HG02571 (cell line): ENCODE data around the gene NEMP2.
"Not testable (repeated sequence)": the region's sequence is repeated elsewhere in the genome, so short reads cannot be mapped to it uniquely, and the experiment has no call there.

Source experiments
- ATAC-seq: cut with Tn5 transposase; IDR thresholded peaks from one replicate; pipeline ENCODE4 v1.9.1; 2021; ENCODE audit warnings: mild to moderate bottlenecking, moderate library complexity; ENCODE audit not compliant: unreplicated experiment

Gene NEMP2

DNA sequence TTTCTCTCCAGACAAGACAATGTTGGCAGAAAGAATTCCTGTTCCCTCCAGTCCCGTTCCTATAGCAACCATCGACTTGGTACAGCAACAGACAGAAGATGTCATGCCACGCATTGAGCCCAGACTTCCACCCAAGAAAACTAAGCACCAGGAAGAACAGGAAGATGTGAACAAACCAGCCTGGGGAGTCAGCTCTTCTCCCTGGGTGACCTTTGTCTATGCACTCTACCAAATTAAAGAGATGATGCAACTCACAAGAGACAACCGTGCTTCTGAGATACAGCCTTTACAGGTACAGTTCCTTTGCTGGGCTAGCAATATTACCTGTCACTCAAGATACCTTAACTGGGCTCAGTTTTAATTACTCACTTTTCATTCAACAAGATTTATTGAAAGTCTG lies 37.1 kb downstream of the NEMP2 start:
- ATAC-seq: no peak

GRCh38 chr2:190494600-190495227 lies 39.8 kb downstream of the NEMP2 start:
- ATAC-seq: not testable (repeated sequence)

GRCh38 chr2:190493095-190493494 lies 41.4 kb downstream of the NEMP2 start:
- no peak for ATAC-seq

- no peak for ATAC-seq
Observed at GRCh38 chr2:190490502-190490901, 44.0 kb downstream of the NEMP2 start.

DNA sequence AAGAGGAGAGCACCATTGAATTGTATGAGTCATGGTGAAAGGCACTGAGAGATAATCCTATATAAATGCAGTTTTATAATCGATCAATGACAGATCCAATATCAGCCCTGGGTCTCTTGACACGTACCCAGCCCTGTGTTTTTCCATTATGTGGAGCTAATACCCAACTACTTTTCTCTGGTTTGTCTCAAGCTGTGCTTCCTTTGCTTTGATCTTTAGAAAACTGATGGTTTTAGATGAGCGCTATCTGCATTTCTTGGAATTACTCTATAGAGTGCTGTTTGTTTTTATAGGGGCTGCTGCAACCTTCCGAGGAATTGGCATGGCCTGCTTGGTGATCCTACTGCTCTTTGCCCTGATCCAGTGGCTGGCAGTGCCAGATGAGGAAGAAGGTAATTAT lies 45.0 kb downstream of the NEMP2 start:
- ATAC-seq: no peak

DNA sequence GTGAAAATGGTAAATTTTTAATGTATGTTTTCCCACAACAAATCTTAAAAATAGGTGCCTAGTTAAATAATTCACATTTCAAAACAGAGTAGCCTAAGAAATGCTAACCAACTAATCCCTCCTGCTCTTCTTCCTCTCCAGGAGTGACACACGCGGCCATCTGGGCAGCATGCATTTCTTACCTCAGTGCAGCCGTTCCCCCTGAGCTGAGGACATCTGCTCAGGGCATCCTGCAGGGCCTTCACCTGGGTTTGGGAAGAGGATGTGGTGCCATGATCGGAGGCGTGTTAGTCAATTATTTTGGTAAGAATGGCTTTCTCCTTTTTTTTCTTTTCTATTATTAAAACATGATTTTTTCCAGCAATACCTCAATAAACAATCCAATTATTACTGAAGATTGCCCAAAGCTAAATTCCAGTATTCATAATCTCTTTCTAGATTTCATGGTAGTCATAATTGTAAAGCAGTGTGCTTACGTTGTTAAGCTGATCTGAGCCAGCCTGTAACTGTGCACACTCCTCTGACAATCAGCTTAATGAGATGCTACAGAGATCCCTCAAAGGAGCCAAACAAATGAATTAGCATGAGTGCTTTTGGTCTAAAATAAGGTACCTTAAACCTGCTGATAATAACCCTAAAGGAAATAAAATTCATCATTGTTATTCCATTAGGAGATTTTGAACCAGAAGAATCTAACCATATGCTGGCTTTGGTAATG lies 45.8 kb downstream of the NEMP2 start:
- ATAC-seq: no peak

DNA sequence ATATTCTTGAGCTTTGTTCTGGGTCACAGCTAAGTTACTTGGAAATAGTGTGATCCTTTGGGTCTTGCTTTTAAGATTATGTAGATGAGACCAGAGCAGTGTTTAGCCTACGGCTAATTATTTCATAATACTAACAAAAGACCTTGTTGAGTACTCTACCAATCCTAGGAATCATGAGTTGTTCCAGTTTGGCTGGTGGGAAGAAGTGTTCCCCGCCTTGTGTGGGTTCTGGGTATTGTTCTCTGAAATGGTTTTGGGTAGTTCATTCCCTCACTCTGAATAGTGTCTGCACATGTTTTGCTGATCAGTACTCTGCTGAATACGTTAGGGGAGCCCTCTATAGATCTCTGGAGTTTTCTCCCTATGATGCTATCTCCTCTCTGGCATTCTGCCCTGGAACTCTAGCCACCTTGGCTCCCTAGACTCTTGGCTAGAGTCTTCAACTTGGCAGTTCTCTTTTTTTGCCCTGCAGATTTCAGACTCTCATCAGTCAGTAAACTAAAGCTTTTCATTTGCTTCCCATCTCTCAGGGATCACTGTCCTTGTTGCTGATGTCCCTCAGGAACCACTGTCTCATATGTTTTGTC lies 48.4 kb downstream of the NEMP2 start:
- ATAC-seq: no peak

- no peak for ATAC-seq
Observed at GRCh38 chr2:190482451-190482850, 52.1 kb downstream of the NEMP2 start.

DNA sequence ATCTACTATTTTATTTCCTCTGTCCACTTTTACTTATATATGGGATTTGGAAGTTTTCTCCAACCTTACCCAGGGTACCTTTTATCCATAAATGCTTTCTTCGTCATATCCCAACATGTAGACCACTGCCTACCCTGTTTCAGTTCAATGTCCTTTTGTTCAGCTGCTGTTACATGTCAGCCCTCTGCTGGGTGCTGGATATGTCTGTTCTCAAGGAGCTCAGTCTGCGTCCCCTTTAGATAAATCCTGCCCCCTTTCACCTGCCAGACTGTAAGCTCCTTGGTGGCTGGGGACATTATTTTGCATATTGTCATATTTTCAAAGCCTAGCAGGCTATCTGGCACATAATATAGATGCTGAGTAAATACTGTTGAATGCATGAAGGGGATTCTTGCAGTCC lies 53.2 kb downstream of the NEMP2 start:
- no peak for ATAC-seq

DNA sequence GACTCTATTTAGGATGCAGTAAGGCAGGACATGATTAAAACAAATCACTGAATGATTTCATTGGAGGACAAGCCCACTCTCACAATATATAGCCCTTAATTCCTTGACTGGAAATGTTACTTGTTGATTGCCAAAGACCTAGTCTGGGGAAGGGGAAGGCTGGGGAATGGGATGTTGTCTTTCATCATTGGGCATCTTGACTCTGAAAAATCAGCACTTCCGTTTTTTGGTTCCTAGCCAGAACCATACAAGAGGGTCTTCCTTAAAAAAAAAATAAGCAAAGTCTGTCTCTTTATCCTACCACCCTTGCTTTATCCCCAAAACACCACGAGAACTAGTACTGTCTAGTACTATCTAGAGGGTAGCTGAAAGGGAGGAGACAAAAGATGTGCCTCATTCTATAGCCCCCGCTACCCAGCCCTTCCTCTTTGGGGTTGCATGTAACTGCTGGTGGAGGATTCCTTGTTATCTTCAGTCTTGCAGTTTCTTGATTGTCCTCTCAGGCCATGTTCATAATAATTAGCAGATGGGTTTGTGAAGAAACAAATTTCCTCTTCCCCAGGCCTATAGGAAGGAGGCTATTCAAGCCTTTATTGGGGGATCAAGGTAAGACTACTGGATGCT lies 55.8 kb downstream of the NEMP2 start:
- no peak for ATAC-seq

DNA sequence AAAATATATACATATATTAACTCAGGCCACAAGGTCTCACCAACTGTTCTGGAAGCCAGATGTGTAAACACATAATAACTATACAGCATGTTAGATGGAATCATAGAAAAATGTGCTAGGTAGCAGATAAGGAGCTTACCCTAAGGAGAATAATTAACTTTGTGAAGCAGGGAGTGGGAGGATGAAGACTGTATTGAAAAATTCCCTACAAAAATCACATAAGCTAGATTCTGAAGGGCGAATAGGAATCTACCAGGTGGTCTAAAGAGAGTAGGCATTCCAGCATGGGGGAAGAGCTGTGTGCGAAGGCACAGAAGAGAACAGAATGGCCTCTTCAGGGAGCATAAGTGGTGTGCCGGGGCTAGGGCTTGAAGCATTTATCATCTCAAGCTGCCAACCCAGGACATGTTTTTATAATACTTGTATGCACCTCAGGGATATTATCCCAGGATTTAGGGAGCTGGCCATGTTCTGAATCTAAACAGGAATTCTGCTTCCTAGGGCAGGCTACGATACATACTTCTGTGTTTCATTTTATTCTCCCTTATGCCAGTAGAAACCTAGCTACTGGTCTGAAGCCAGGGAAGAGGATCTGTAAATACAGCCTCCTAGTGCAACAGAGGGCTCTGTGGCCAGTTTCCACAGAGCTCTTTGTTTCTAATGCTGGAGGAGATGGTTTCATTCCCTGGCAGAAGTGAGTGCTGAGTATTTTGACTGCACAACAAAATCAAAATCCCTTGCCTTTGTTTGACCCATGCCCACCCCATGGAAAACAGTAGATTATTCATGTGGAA lies 56.7 kb downstream of the NEMP2 start:
- no peak for ATAC-seq

GRCh38 chr2:190470256-190470826 lies 64.2 kb downstream of the NEMP2 start:
- ATAC-seq: no peak

GRCh38 chr2:190469771-190470170 lies 64.8 kb downstream of the NEMP2 start:
- no peak for ATAC-seq

- ATAC-seq: peak; percentile 47
Observed at GRCh38 chr2:190468814-190469569, 65.5 kb downstream of the NEMP2 start.

GRCh38 chr2:190468354-190468753 lies 66.2 kb downstream of the NEMP2 start:
- ATAC-seq: not testable (repeated sequence)

DNA sequence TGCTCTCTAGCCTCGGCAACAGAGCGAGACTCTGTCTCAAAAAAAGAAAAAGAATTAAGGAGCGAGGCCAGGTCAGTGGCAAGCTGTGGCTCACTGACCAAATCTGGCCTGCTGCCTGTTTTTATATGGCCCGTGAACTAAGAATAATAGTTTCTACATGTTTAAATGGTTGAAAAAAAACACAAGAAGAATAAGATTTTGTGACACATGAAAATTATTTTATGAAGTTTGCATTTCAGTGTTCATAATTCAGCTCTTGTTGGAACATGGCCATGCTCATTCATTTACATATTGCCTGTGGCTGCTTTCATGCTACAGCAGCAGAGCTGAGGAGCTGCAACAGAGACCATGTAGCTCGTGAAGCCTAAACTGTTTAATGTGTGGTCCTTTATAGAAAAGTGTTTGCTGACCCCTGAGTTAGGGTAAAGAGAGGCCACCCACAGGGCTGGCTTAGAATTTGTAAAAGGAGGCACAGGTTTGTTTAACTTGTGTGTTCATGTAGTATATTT lies 66.9 kb downstream of the NEMP2 start:
- peak; percentile 44 for ATAC-seq

DNA sequence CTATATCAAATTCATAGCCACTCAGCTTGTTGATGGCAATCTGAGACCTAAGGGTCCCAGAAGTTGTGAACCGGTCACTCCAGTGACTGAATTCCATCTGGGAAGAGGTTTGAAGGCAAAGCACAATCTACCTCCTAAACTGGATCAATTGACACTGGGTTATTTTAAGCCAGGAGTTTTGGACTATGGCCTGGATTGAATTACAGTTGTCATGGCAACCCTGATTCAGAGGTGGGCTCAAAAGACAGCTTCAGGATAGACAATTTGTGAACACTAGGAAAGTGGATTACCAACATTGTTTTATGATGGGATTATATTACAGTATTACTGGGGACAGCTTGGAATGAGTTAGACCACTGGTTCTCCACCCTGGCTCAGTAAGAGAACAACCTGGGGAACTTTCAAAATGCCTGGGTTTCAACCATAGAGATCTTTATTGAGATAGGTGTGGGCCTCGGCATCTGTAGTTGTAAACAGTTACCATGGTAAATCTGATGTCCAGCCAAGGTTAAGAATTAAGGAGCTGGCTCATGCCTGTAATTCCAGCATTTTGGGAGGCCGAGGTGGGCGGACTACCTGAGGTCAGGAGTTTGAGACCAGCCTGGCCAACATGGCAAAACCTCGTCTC lies 67.6 kb downstream of the NEMP2 start:
- ATAC-seq: no peak

GRCh38 chr2:190465060-190465459 lies 69.5 kb downstream of the NEMP2 start:
- ATAC-seq: peak; percentile 48

DNA sequence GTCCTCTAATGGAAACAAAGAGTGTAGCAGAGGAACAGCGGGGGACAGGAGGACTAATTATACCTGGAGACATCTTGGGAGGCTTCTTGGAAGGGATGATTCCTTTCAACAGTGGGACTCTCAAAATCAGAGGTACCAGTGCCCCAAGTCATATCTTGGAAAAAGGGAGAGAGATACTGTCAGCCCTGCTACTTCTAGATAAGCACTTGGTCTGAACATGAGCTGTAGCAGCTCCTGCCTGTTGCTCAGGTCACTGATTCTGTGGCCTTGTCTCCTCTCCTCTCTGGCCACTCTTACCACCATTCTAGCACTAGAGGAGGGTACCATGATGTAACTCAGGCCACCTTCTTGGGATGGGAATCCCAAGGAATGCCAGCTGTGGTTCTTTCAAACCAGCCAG lies 71.9 kb downstream of the NEMP2 start:
- no peak for ATAC-seq
